GM18858 (cell line): ENCODE results near the gene ILKAP.

Experiments used
- ATAC-seq: cut with Tn5 transposase; IDR thresholded peaks from one replicate; pipeline ENCODE4 v1.9.1; 2021; ENCODE audit not compliant: unreplicated experiment

ILKAP gene

GRCh38 chr2:238125127-238125885 is 78.2 kb downstream of the ILKAP start:
- ATAC-seq: no peak

GRCh38 chr2:238124488-238125126 is 78.9 kb downstream of the ILKAP start:
- ATAC-seq: no peak

DNA sequence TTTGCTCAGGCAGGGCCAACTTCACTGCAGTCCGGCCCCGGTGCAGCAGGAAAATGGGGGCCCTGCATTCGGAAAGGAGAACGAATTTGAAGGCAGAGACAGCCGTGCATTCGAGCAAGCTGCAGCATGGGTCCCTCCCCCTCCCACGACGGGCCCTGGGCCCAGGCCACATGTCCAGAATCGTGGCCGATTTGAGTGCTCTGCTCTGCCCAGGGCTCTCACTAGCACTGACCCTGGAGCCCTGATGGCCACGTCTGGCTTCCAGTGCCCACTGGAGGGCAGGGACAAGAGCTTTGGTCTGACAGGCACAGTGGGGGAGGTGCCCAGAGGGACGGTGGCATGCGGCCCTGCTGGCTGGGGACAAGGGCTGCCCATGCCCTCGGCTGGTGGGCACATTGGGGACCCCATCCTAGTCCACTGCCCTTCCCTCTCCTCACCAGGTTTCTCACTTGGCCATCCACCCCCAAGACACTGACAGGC is 79.5 kb downstream of the ILKAP start:
- no peak for ATAC-seq

- no peak for ATAC-seq
Measured at GRCh38 chr2:238123218-238123971, 80.1 kb downstream of the ILKAP start.

DNA sequence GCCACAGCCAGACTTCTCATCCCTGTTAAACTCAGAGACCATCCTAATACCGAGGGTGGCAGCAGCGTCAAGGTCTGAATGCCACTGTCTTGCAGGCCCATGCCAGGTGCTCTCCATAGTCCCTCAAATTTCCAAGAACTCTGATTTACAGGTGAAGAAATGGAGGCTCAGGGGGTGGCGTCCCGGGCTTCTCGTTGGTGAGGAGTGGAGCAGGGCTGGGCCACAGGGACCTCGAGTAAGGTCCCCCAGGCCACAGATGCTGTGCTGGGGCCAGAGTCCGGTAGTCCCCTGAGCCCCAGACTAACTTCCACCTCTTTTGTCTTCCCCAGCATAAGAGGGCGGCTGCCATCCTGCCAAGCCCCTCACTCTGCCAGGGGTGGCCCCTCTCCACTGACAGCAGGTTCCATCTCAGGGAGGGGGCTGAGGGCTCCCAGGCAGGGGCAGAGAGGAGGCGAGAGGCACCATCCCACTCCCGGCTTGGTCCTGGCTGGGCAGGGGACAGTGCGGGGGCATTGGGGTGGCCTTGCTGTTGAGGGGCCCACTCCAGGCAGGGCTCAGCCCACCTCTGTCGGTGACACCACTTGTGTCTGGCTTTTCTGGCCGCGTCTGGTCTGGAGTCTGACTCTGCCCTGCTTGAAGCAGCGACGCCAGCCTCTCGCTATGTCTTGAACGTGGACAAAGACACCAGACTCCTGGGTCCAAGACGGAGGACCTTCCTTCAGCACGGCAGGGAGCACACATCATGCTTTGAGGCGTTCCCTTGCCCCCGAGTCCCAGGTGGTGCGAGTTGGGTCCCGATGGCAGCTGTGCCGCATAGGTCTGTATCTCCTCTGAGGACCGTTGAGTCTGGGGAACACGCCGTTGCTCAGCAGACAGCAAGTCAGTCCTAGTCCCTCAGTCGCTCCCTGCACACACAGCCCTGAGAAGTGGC is 80.9 kb downstream of the ILKAP start:
- no peak for ATAC-seq

DNA sequence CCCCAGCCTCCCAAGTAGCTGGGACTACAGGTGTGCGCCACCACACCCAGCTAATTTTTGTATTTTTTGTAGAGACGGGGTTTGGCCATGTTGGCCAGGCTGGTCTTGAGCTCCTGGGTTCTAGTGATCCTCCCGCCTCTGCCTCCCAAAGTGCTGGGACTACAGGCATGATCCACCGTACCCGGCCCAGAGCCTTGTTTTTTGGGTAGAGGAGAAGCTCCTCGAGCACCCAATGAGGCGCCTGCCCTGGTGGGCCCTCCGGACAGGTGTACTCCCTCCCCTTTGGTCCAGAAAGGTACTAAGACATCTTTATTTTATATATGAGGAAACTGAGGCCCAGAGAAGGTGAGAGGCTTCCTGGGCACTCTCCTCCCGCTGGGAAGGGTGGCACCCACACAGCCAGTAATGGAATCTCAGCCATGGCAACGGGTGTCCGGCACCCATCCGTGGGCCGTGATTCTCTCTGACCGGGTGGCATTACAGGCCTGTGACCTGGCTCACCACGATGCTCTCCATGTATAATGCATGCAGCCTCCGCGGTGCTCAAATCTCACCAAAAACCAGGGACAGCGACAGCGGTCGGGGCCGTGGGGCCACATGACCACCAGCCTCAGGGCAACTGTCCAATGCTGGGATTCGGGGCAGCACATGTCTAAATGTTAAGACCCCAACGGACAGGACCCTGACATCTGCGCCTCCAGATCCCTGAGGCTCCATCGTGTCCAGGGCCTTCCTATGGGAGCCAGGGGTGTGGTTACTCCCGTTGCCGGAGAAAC is 81.8 kb downstream of the ILKAP start:
- no peak for ATAC-seq

DNA sequence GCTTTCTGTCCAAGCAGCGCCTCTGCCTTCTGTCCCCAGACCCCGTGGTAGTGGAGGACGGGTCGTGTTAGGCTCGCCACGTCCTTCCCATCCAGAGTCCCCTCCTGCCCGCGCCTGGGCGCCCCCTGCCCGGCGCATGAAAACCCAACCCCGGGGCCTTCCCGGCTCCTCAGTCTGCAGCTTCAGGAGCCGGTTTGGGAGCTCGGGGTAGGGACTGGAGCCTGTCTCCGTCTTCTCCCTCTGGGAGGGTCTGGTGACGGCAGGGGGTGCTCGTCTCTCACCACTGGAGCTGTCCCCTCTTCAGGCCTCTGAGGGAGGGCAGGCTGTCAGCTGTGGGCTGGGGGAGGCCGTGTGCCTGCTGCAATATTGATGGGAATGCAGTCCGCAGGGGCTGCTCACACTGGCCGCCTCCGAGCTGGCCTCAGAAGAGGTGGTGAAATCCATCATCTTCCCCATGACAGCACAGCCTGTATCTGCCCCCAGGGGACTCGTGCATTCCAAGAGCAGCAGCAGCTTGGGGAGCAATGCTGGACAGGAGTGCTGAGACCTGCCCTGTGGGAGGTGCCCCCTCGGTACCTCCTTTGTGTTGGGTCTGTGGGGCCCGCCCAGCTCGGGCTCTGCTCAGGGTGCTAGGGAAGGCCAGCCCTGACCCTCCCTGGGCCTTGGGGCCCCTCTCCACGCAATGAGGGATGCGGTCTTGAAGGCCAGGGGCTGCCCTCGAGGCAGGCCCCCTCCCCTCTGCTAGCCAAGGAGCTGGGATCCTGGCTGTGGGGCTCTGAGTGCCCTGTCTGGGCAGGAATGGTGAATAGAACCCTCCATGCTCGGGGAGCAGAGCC is 82.8 kb downstream of the ILKAP start:
- ATAC-seq: no peak
